ENCODE data around the gene COL23A1.
"Not testable (repeated sequence)": the region's sequence is repeated elsewhere in the genome, so short reads cannot be mapped to it uniquely, and the experiment has no call there.

Gene COL23A1

GRCh38 chr5:178234121-178234749 is 356.0 kb downstream of the COL23A1 start:
- DNase-seq = no peak

- no peak for DNase-seq
Observed at GRCh38 chr5:178232920-178233429, 357.2 kb downstream of the COL23A1 start.

- peak; percentile 17 to 48 for DNase-seq
Observed at GRCh38 chr5:178232124-178232919, 357.9 kb downstream of the COL23A1 start, which contains the start of gene PHYKPL. TSS of gene PHYKPL (minus strand) at chr5:178232802. CDS start at chr5:178232550, 252 bp downstream.

- no peak for DNase-seq
Observed at GRCh38 chr5:178231539-178232123, 358.6 kb downstream of the COL23A1 start.

GRCh38 chr5:178230879-178231538 is 359.2 kb downstream of the COL23A1 start:
- no peak for DNase-seq

- DNase-seq = no peak
Observed at GRCh38 chr5:178229861-178230260, 360.3 kb downstream of the COL23A1 start.

GRCh38 chr5:178229111-178229510 is 361.1 kb downstream of the COL23A1 start:
- DNase-seq = not testable (repeated sequence)

GRCh38 chr5:178228609-178229008 is 361.6 kb downstream of the COL23A1 start:
- DNase-seq = no peak

GRCh38 chr5:178227929-178228328 is 362.3 kb downstream of the COL23A1 start:
- DNase-seq = no peak

GRCh38 chr5:178227138-178227659 is 363.0 kb downstream of the COL23A1 start:
- no peak for DNase-seq

- DNase-seq = no peak
Observed at GRCh38 chr5:178225174-178225573, 365.0 kb downstream of the COL23A1 start.

- DNase-seq = no peak
Observed at GRCh38 chr5:178224403-178224802, 365.8 kb downstream of the COL23A1 start.

- no peak for DNase-seq
Observed at GRCh38 chr5:178223828-178224335, 366.3 kb downstream of the COL23A1 start.

GRCh38 chr5:178223196-178223773 is 366.9 kb downstream of the COL23A1 start:
- DNase-seq = no peak

- no peak for DNase-seq
Observed at GRCh38 chr5:178222292-178222691, 367.9 kb downstream of the COL23A1 start.

- no peak for DNase-seq
Observed at GRCh38 chr5:178221853-178222252, 368.3 kb downstream of the COL23A1 start.

GRCh38 chr5:178221282-178221681 is 368.9 kb downstream of the COL23A1 start:
- no peak for DNase-seq

GRCh38 chr5:178218827-178219226 is 371.4 kb downstream of the COL23A1 start:
- no peak for DNase-seq

GRCh38 chr5:178218237-178218776 is 371.9 kb downstream of the COL23A1 start:
- DNase-seq = no peak

GRCh38 chr5:178216779-178217178 is 373.4 kb downstream of the COL23A1 start:
- DNase-seq = no peak

- DNase-seq = no peak
Observed at GRCh38 chr5:178216088-178216534, 374.1 kb downstream of the COL23A1 start.

Data from NCI-H187 (cell line).